ENCODE results near the gene UGT2A3. TPM values are rescaled to one million over a fixed set of nuclear protein-coding genes. Genes with fewer than 3 reads are reported as not detected.

UGT2A3 gene
- total RNA-seq, 1 donor from 2014 or later: 2.5 TPM

- TF ChIP-seq CTCF (conservative IDR thresholded peaks at IDR 0.05): no peak
- no peak overlapping the region for H3K27ac Mint-ChIP-seq
- H3K4me1 Mint-ChIP-seq (ENCODE audit: unreplicated experiment): peaks cover 9% of the 10 kb centered on the region
- no peaks in the 10 kb centered on the region for H3K36me3 Mint-ChIP-seq
- no peaks in the 10 kb centered on the region for H3K27me3 Mint-ChIP-seq
- H3K9me3 Mint-ChIP-seq: no peaks in the 10 kb centered on the region
- H3K4me3 Mint-ChIP-seq: no peak overlapping the region
- no peak for DNase-seq (ENCODE audit: extremely low spot score, unreplicated experiment)
These were observed 1.5 kb upstream of the UGT2A3 start for GRCh38 chr4:68953056-68953596.

GRCh38 chr4:68951806-68952585 lies 392 bp upstream of the UGT2A3 start:
- peaks cover 6% of the 10 kb centered on the region for H3K9me3 Mint-ChIP-seq
- no peaks in the 10 kb centered on the region for H3K27me3 Mint-ChIP-seq
- no peak overlapping the region for H3K27ac Mint-ChIP-seq
- peaks cover 9% of the 10 kb centered on the region for H3K4me1 Mint-ChIP-seq (ENCODE audit: unreplicated experiment)
- no peaks in the 10 kb centered on the region for H3K36me3 Mint-ChIP-seq
- H3K4me3 Mint-ChIP-seq: no peak overlapping the region
- no peak for DNase-seq (ENCODE audit: extremely low spot score, unreplicated experiment)
- no peak for TF ChIP-seq CTCF (conservative IDR thresholded peaks at IDR 0.05)

GRCh38 chr4:68950033-68950432 lies 1.6 kb downstream of the UGT2A3 start:
- H3K27me3 Mint-ChIP-seq: no peaks in the 10 kb centered on the region

GRCh38 chr4:68948985-68949384 lies 2.6 kb downstream of the UGT2A3 start:
- H3K36me3 Mint-ChIP-seq: no peaks in the 10 kb centered on the region
- DNase-seq (ENCODE audit: extremely low spot score, unreplicated experiment): no peak
- TF ChIP-seq CTCF (conservative IDR thresholded peaks at IDR 0.05): no peak
- no peak overlapping the region for H3K4me3 Mint-ChIP-seq
- H3K27ac Mint-ChIP-seq: no peak overlapping the region
- peaks cover 8% of the 10 kb centered on the region for H3K9me3 Mint-ChIP-seq
- no peaks in the 10 kb centered on the region for H3K27me3 Mint-ChIP-seq
- peaks cover 5% of the 10 kb centered on the region for H3K4me1 Mint-ChIP-seq (ENCODE audit: unreplicated experiment)

More at GRCh38 chr4:68950033-68950432, 1.6 kb downstream of the UGT2A3 start:
- Mint-ChIP-seq H3K36me3 (no peaks in the 10 kb centered on the region), H3K9me3 (peaks cover 8% of the 10 kb centered on the region), H3K27ac (no peak overlapping the region), H3K4me3 (no peak overlapping the region), H3K4me1 (ENCODE audit: unreplicated experiment) (peaks cover 9% of the 10 kb centered on the region)
- TF ChIP-seq CTCF (conservative IDR thresholded peaks at IDR 0.05): no peak
- no peak for DNase-seq (ENCODE audit: extremely low spot score, unreplicated experiment)

GRCh38 chr4:68948044-68948743 lies 3.4 kb downstream of the UGT2A3 start:
- Mint-ChIP-seq H3K4me3 (no peak overlapping the region), H3K27me3 (no peaks in the 10 kb centered on the region), H3K9me3 (peaks cover 8% of the 10 kb centered on the region), H3K27ac (no peak overlapping the region), H3K36me3 (no peaks in the 10 kb centered on the region), H3K4me1 (ENCODE audit: unreplicated experiment) (no peaks in the 10 kb centered on the region)
- DNase-seq (ENCODE audit: extremely low spot score, unreplicated experiment): no peak
- no peak for TF ChIP-seq CTCF (conservative IDR thresholded peaks at IDR 0.05)

Measured in type B pancreatic cell (in vitro differentiated cells).